ENCODE data around the gene FAM13A.

DNA sequence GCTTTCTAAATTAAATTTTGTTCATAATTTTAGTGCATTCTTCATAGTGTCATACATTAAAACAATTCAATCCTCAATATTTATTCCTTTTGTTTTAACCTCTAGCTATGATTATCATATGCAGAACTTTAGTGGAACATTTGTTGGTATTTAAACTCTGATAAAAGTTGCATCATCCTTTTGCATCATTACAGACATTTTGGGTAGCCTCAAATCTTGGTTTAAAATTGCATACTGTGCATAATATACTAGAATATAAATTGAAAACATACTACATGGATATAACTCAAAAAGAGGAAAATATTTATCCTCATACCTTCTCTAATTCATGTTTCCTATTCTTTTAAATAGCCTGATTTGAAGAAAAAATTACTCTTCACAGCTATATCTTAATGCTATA lies 262.0 kb downstream of the FAM13A start:
- TF ChIP-seq DPF2 (IDR thresholded peaks at IDR 0.05): no peak
- no peak for TF ChIP-seq ETV6 (IDR thresholded peaks at IDR 0.05; ENCODE audit: borderline replicate concordance in 1 of 2, low read depth in 2 of 2, low read length in 1 of 2)
- no peak for TF ChIP-seq ETV6 (CRISPR knock-in tag; IDR thresholded peaks at IDR 0.05; ENCODE audit: borderline replicate concordance)
- no peak for TF ChIP-seq TEAD4 (IDR thresholded peaks at IDR 0.05; ENCODE audit: low read length)
- no peak for TF ChIP-seq TEAD4 (CRISPR knock-in tag; IDR thresholded peaks at IDR 0.05; ENCODE audit: borderline replicate concordance)
- no peak for TF ChIP-seq SMARCA5 (IDR thresholded peaks at IDR 0.05)
- TF ChIP-seq MAFG (tag; conservative IDR thresholded peaks at IDR 0.05): 0 out of 2 replicates have a peak, but pooled peaks have one; percentile 21
- TF ChIP-seq, protein P1, sequence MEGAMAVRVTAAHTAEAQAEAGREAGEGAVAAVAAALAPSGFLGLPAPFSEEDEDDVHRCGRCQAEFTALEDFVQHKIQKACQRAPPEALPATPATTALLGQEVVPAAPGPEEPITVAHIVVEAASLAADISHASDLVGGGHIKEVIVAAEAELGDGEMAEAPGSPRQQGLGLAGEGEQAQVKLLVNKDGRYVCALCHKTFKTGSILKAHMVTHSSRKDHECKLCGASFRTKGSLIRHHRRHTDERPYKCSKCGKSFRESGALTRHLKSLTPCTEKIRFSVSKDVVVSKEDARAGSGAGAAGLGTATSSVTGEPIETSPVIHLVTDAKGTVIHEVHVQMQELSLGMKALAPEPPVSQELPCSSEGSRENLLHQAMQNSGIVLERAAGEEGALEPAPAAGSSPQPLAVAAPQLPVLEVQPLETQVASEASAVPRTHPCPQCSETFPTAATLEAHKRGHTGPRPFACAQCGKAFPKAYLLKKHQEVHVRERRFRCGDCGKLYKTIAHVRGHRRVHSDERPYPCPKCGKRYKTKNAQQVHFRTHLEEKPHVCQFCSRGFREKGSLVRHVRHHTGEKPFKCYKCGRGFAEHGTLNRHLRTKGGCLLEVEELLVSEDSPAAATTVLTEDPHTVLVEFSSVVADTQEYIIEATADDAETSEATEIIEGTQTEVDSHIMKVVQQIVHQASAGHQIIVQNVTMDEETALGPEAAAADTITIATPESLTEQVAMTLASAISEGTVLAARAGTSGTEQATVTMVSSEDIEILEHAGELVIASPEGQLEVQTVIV (CRISPR knock-in tag; IDR thresholded peaks at IDR 0.05; ENCODE audit: borderline replicate concordance): no peak
- TF ChIP-seq CTCF (IDR thresholded peaks at IDR 0.05 in 2 of 3, conservative IDR thresholded peaks at IDR 0.05 in 1 of 3; ENCODE audit: insufficient read depth in 2 of 3, low read depth in 1 of 3, low read length in 3 of 3): no peak
- no peak for TF ChIP-seq FIP1L1 (IDR thresholded peaks at IDR 0.05; ENCODE audit: low read depth, low read length, poor library complexity, severe bottlenecking)
- TF ChIP-seq FOSL1 (tag; conservative IDR thresholded peaks at IDR 0.05): no peak

Data from K562 (cell line).